Head of caudate nucleus (tissue), 42 donors: ENCODE results near the gene OBSCN.

Source experiments
- DNase-seq, 42 donors: peaks; one replicate each; pipeline versions ENCODE4 v3.0.0 to v3.0.0-alpha.2; 2020 to 2021; ENCODE audit warnings: mixed read lengths in 7 of 42
- intact Hi-C: fragments of 100-400 bp; cut with DNase I; formaldehyde crosslinking; loops from one replicate; pipeline ENCODE4 v1.15.0; 2022

The OBSCN gene

DNA sequence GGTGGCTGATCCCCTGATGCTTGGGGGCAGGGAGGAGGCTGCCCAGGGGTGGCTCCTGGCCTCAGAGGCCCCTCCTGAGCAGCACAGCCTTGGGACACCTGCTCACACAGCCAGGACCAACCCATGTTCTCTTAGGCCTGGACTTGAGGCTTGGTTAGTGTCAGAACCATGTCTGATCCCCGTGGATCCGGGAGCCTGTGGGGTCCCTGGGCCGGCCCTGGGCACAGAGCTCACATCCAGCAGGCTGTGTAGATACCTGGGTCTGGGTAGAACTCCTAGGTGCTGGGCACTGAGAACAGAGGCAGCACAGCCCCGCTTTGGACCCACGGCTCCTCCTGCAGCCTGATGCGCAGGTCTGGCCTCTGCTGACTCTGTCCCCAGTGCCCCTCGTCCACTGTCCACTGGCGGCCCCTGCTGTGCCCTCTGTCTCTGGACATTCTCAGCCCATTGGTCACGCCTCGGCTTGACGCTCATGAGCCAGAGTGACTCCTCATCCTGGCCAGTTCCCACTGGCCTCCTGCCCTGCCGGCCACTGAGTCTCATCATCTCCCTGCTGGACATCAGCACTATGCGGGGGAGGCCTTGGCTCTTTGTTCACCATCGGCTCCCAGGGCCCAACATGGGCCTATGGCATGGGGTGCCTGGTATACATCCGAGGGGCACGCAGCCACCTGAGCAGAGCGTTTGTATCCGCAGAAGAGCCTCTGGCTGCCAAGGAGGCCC lies 128.6 kb downstream of the OBSCN start:
- intact Hi-C loops = no loop called here
- DNase-seq = peak in 18 of 42 donors; percentile 2 to 31 (median 8)

GRCh38 chr1:228337031-228337564 lies 129.3 kb downstream of the OBSCN start:
- intact Hi-C loops = no loop called here
- DNase-seq = peak in 14 of 42 donors; percentile 1 to 28 (median 6)

GRCh38 chr1:228337711-228338520 lies 130.1 kb downstream of the OBSCN start:
- peak in 14 of 42 donors; percentile 1 to 34 (median 10) for DNase-seq
- intact Hi-C loops = no loop called here

DNA sequence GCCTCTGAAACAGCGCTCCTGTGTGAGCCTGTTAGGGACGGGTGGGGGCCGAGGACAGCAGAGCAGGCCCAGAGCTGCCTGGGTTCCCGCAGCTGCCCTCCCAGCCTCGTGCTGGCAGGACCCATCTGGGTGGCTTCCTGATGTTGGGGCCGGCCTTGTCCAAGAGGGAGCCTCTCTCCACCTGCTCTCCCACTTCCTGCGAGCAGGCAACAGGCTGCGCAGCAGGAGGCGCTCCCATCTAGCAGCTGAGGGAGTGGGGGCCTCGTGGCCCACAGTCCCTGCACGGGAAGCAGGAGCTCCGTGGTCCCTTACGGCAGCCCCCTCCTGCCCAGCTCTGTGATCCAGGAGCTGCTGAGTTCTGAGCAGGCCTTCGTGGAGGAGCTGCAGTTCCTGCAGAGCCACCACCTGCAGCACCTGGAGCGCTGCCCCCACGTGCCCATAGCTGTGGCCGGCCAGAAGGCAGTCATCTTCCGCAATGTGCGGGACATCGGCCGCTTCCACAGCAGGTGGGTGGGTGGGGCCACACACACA lies 130.7 kb downstream of the OBSCN start:
- intact Hi-C loops = no loop called here
- DNase-seq = peak in 12 of 42 donors; percentile 1 to 22 (median 11)

- peak in 9 of 42 donors; percentile 0 to 21 (median 6) for DNase-seq
- intact Hi-C loops = no loop called here
These were observed 131.3 kb downstream of the OBSCN start for GRCh38 chr1:228339059-228339704.

DNA sequence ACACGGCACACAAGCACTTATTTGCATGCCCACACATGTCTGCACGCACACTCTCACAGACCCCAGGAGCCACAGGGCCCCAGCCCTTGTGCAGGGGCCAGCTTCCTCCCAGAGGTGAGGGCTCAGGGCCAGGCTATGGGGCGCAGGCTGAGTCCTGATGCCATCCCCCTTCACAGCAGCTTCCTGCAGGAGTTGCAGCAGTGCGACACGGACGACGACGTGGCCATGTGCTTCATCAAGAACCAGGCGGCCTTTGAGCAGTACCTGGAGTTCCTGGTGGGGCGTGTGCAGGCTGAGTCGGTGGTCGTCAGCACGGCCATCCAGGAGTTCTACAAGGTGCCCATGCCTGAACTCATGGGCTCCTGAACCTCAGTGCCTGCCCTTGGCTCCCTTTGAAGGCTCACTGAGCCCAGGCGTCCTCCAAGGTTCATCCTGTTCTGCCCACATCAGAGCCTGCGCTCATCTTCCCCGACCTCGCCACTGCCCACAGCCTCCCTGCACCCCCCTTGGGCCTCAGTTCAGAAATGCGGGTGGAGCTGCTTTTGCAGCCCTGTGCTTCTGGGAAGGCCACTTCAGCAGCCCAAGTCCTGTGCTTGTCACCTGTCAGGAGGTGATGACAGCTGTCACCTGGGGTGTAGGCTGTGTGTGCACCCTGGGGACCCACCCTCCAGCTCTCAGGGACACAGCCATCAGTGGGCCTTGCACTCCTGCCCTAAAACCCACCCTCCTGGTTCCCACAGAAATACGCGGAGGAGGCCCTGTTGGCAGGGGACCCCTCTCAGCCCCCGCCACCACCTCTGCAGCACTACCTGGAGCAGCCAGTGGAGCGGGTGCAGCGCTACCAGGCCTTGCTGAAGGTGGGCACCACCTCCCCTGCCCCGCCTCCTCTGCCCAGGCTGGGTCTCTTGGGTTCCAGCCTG lies 132.2 kb downstream of the OBSCN start:
- intact Hi-C loops = no loop called here
- DNase-seq = peak in 17 of 42 donors; percentile 1 to 38 (median 12)

DNA sequence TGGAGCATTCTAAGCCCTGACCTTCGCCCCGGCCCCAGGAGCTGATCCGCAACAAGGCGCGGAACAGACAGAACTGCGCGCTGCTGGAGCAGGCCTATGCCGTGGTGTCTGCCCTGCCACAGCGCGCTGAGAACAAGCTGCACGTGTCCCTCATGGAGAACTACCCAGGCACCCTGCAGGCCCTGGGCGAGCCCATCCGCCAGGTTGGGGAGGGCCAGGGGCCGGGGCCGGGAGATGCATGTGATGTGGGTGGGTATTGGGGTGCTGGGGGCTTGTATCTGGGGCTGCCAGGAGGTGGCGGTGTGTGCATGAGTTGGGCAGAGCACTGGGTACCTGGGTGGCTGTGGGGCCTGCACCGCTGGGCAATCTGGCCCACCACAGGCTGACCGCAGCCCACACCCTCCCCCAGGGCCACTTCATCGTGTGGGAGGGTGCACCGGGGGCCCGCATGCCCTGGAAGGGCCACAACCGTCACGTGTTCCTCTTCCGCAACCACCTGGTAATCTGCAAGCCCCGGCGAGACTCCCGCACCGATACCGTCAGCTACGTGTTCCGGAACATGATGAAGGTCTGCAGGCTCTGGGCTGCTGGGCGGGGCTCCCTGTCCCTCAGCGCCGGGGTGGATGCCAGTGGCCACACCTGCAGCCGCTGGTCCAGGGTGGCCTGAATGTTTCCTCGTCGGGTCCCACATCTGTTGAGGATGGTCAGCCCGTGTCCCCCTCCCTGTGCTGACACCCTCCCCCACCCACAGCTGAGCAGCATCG lies 133.0 kb downstream of the OBSCN start:
- intact Hi-C loops = no loop called here
- peak in 16 of 42 donors; percentile 3 to 36 (median 12) for DNase-seq

GRCh38 chr1:228341450-228341813 lies 133.6 kb downstream of the OBSCN start:
- DNase-seq = peak in 10 of 42 donors; percentile 1 to 26 (median 9)

DNA sequence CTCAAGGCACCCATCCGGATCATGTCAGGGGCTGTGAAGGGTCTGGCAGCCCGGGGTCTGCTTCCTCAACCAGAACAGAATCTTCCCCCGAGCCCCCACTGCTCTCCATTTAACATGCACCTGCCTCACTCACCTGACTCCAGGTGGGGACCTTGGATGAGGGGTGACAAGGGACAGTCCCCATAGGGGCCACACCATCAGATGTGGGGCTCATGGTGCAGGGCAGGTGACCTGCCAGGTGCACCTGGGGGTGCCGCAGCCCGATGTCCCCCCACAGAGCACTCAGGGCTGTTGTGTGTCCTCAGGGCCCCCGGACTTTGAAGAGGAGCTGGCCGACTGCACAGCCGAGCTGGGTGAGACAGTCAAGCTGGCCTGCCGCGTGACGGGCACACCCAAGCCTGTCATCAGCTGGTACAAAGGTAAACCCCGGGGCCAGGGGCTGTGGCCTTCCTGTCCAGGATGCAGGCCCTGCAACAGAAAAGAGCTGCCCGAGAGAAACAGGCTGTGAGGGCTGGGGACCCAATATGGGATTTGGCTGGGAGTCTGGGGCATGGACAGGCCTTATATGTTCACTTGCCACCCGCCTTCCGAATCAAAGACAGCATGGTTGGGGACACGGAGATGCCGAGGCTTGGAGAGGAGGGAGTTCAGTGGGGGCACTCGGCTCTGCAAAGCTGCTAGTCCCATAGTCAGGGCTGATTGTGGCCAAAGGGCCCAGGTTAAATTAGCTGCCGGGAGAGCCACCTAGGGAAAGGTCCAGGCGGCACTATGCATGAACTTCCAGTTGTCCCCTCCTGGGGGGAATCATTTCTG lies 134.2 kb downstream of the OBSCN start:
- intact Hi-C loops = no loop called here
- DNase-seq = peak in 13 of 42 donors; percentile 3 to 26 (median 9)

More at GRCh38 chr1:228341450-228341813, 133.6 kb downstream of the OBSCN start:
- intact Hi-C loops = no loop called here

DNA sequence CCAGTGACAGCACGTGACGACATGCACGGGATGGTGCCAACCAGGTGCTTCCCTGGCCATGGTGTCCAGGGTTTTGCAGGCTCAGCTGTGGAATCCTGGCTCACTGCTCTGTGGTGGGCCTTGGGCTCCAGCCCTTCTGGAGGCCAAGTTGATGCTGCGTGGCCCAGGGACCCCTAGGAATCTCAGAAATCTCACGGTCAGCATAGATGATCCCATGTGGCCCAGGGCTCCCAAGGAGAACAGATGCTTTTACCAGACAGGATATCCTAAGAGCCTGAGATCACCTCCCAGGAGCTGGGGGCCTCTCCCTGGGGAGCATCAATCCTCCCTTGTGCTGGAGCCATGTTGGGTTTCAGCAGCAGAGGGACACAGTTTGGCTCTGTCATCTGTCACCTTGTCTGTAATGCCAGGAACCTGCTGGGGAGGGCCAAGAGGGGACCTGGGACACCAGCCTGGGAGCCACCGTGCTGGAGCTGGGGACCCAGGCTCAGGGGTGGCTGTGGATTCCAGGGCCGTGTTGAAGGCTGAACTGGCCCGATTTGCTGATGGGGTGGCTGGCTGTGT lies 134.9 kb downstream of the OBSCN start:
- intact Hi-C loops = no loop called here
- DNase-seq = peak in 8 of 42 donors; percentile 2 to 21 (median 6)

- DNase-seq = peak in 11 of 42 donors; percentile 3 to 26 (median 9)
- intact Hi-C loops = no loop called here
These were observed 135.4 kb downstream of the OBSCN start for GRCh38 chr1:228343191-228343661.

- intact Hi-C loops = no loop called here
- peak in 11 of 42 donors; percentile 1 to 32 (median 8) for DNase-seq
These were observed 136.8 kb downstream of the OBSCN start for GRCh38 chr1:228344631-228345072.

- intact Hi-C loops = no loop called here
- DNase-seq = peak in 15 of 42 donors; percentile 0 to 23 (median 4)
These were observed 137.5 kb downstream of the OBSCN start for GRCh38 chr1:228345201-228345930.

DNA sequence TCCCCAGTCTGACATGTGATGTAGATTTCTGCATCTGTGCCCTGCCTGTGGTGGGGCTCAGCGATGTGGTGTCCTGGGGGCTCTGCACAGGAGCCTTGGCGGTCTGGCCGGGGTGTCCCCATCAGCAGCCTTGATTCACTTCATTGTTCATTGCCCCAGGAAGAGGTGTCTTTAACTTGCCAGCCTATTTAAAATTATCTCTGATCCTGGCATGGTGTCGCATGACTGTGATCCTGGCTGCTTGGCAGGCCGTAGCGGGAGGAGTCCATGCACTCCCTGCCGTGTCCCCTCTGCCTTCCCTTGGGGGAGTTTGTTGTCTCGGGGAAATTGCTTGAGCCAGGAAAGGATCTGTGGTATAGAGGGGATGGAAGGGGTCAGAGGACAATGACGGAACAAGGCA lies 138.9 kb downstream of the OBSCN start:
- intact Hi-C loops = no loop called here
- DNase-seq = peak in 4 of 42 donors; percentile 2 to 19 (median 4)

GRCh38 chr1:228347181-228347580 lies 139.3 kb downstream of the OBSCN start:
- DNase-seq = peak in 8 of 42 donors; percentile 0 to 23 (median 4)

More at GRCh38 chr1:228347181-228347580, 139.3 kb downstream of the OBSCN start:
- intact Hi-C loops = no loop called here
